ENCODE data around the gene CBY1. TPM values are rescaled to one million over a fixed set of nuclear protein-coding genes. Genes with fewer than 3 reads are reported as not detected.

Gene CBY1
- total RNA-seq, 3 donors from 2014 or later = 18.1 to 21.1 (median 20.0) TPM

GRCh38 chr22:38709306-38709705 is 52.9 kb downstream of the CBY1 start:
- no peak overlapping the region for H3K27ac ChIP-seq
- no peaks in the 10 kb centered on the region for H3K27me3 ChIP-seq
- no peak overlapping the region for H3K4me3 ChIP-seq
- intact Hi-C loops (cut with DNase I; ENCODE audit: low total_unique reads) = loop anchor here (10.0 kb wide), 1 partner anchor 45 kb away; the partner anchor contains the start of gene SUN2
- H3K4me1 ChIP-seq = peaks cover 4 to 17% of the 10 kb centered on the region in 2 donors
- H3K9me3 ChIP-seq = no peaks in the 10 kb centered on the region
- TF ChIP-seq POLR2A (IDR thresholded peaks at IDR 0.05) (no peak), POLR2AphosphoS5 (IDR thresholded peaks at IDR 0.05) (no peak), CTCF (IDR thresholded peaks at IDR 0.05) (no peak)
- H3K36me3 ChIP-seq = no peaks in the 10 kb centered on the region
- DNase-seq (ENCODE audit: low spot score in 2 of 2) = no peak

- Histone ChIP-seq H3K27me3 (no peaks in the 10 kb centered on the region), H3K36me3 (no peaks in the 10 kb centered on the region), H3K4me3 (no peak overlapping the region), H3K4me1 (peaks cover 4 to 17% of the 10 kb centered on the region in 2 donors), H3K27ac (no peak overlapping the region), H3K9me3 (no peaks in the 10 kb centered on the region)
- TF ChIP-seq CTCF (IDR thresholded peaks at IDR 0.05) (no peak), POLR2AphosphoS5 (IDR thresholded peaks at IDR 0.05) (no peak), POLR2A (IDR thresholded peaks at IDR 0.05) (no peak)
- DNase-seq (ENCODE audit: low spot score in 2 of 2) = no peak
- intact Hi-C loops (cut with DNase I; ENCODE audit: low total_unique reads) = no loop called here
Measured at GRCh38 chr22:38710351-38710750, 53.9 kb downstream of the CBY1 start.

GRCh38 chr22:38710866-38711265 is 54.4 kb downstream of the CBY1 start:
- peaks cover 4 to 17% of the 10 kb centered on the region in 2 donors for H3K4me1 ChIP-seq
- no peaks in the 10 kb centered on the region for H3K9me3 ChIP-seq
- intact Hi-C loops (cut with DNase I; ENCODE audit: low total_unique reads) = no loop called here
- no peak for DNase-seq (ENCODE audit: low spot score in 2 of 2)
- no peaks in the 10 kb centered on the region for H3K27me3 ChIP-seq
- no peak overlapping the region for H3K27ac ChIP-seq
- H3K4me3 ChIP-seq = no peak overlapping the region
- H3K36me3 ChIP-seq = no peaks in the 10 kb centered on the region
- TF ChIP-seq POLR2AphosphoS5 (IDR thresholded peaks at IDR 0.05) (no peak), POLR2A (IDR thresholded peaks at IDR 0.05) (no peak), CTCF (IDR thresholded peaks at IDR 0.05) (no peak)

- Histone ChIP-seq H3K4me3 (no peak overlapping the region), H3K36me3 (no peaks in the 10 kb centered on the region), H3K4me1 (peaks cover 4 to 10% of the 10 kb centered on the region in 2 donors), H3K27me3 (no peaks in the 10 kb centered on the region), H3K9me3 (no peaks in the 10 kb centered on the region), H3K27ac (no peak overlapping the region)
- intact Hi-C loops (cut with DNase I; ENCODE audit: low total_unique reads) = no loop called here
- TF ChIP-seq POLR2A (IDR thresholded peaks at IDR 0.05) (no peak), CTCF (IDR thresholded peaks at IDR 0.05) (no peak), POLR2AphosphoS5 (IDR thresholded peaks at IDR 0.05) (no peak)
- DNase-seq (ENCODE audit: low spot score in 2 of 2) = no peak
Measured at GRCh38 chr22:38712486-38713207, 56.2 kb downstream of the CBY1 start.

- no peak overlapping the region for H3K4me3 ChIP-seq
- intact Hi-C loops (cut with DNase I; ENCODE audit: low total_unique reads) = no loop called here
- no peak overlapping the region for H3K27ac ChIP-seq
- peak in 1 of 2 donors; percentile 45 for DNase-seq (ENCODE audit: low spot score in 2 of 2)
- H3K9me3 ChIP-seq = no peaks in the 10 kb centered on the region
- H3K27me3 ChIP-seq = no peaks in the 10 kb centered on the region
- no peaks in the 10 kb centered on the region for H3K36me3 ChIP-seq
- H3K4me1 ChIP-seq = no peaks in the 10 kb centered on the region
- TF ChIP-seq CTCF (IDR thresholded peaks at IDR 0.05) (no peak), POLR2AphosphoS5 (IDR thresholded peaks at IDR 0.05) (no peak), POLR2A (IDR thresholded peaks at IDR 0.05) (no peak)
Measured at GRCh38 chr22:38713921-38714320, 57.5 kb downstream of the CBY1 start.

All from breast epithelium (tissue), 4 donors.